IPS-18c (cell line): ENCODE data around the gene ADCK1.
"Not testable (repeated sequence)": the region's sequence is repeated elsewhere in the genome, so short reads cannot be mapped to it uniquely, and the experiment has no call there.

Experiments used
- H3K4me3 ChIP-seq: 2 replicates; pipeline ENCODE4 v1.7.0; 2013; ENCODE audit warnings: low read depth, mild to moderate bottlenecking, low read length, moderate library complexity; ENCODE audit not compliant: insufficient read depth
- H3K9me3 ChIP-seq: one replicate; pipeline ENCODE4 v1.6.1; 2013; ENCODE audit warnings: mild to moderate bottlenecking, low read length, moderate library complexity; ENCODE audit not compliant: control insufficient read depth, insufficient read depth

Gene ADCK1

DNA sequence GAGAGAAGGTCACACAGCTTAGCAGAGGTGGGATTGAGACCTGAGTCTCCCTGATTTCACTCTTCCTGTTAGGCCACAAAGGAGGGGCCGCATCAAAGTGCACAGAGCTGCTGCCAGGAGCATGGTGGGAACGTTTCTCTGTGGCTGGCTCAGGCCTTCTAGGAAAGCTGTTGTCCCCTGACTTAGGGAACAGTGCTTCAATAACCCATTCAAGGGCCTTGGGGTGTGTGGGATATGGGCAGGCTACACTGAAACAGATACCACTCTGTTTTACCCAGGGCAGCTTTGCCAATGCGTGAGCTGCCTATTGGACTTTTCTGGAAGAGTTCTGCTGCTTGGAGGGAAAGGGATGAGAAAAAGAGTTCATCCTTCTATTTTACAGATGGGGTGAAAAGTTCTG, 110.0 kb downstream of the ADCK1 start:
- Histone ChIP-seq H3K4me3 (no peak overlapping the region), H3K9me3 (no peaks in the 10 kb centered on the region)

DNA sequence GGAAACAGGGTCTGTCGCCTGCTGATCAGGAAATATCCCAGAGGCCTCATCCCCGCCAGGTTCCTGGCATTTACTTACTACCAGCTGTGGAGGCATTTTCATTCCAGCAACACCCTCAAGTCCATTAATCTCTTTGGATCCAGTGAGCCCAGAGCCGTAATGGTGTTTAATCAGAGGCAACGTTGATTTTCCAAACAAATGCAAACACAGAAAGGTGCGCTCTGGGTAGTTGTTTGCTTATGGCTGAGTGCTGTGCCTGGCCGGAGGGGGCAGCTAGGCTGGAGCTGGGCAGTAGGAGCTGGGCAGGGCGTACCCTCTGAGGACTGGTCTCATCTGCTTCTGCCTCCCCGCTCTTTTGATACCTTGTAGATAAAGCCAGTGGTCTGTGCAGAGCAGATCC, 110.6 kb downstream of the ADCK1 start:
- H3K9me3 ChIP-seq: no peaks in the 10 kb centered on the region

GRCh38 chr14:77911356-77911755, 111.4 kb downstream of the ADCK1 start:
- no peak overlapping the region for H3K4me3 ChIP-seq
- H3K9me3 ChIP-seq: no peaks in the 10 kb centered on the region

More for the DNA sequence above, 110.6 kb downstream of the ADCK1 start:
- H3K4me3 ChIP-seq: no peak overlapping the region

DNA sequence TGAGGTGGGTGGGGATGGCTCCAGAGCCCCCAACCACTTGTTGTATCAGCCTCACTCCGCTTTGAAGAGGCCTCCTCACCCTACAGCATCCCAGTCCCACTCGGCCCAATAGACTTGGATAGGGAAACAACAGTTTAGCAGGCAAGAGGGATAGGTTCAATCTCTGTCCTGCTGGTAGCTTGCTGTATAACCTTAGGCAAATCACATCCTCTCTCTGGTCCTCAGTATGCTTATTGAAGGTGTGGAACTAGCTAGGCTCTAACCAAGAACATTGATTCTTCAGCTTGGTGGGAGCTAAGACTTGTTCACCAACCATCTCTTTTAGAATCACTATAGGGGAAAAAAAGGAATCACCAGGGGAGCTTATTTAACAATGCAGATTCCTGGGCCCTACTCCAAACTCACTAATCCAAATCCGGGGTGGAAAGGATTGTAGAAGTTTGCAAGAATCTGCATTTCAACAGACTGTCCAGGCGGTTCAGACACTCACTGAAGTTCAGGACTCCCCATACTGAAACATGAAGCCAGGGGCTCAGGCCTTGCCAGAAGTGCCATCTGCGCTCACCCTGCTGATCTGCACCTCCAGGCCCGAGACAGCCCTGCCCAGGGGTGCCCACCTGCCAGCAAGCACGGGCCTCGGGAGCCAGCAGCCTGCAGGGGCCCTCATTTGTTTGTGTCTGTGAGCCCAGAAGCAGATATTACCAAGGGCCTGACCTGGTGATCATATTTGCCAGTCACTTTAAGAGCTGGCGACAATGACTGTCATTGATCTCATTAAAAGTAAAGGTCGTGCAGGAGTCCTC, 113.0 kb downstream of the ADCK1 start:
- H3K4me3 ChIP-seq: no peak overlapping the region

GRCh38 chr14:77914073-77914721, 114.3 kb downstream of the ADCK1 start:
- no peak overlapping the region for H3K4me3 ChIP-seq
- H3K9me3 ChIP-seq: no peaks in the 10 kb centered on the region

More for the DNA sequence above, 113.0 kb downstream of the ADCK1 start:
- H3K9me3 ChIP-seq: no peaks in the 10 kb centered on the region

GRCh38 chr14:77915390-77915789, 115.5 kb downstream of the ADCK1 start:
- not testable (repeated sequence) for H3K4me3 ChIP-seq, H3K9me3 ChIP-seq

DNA sequence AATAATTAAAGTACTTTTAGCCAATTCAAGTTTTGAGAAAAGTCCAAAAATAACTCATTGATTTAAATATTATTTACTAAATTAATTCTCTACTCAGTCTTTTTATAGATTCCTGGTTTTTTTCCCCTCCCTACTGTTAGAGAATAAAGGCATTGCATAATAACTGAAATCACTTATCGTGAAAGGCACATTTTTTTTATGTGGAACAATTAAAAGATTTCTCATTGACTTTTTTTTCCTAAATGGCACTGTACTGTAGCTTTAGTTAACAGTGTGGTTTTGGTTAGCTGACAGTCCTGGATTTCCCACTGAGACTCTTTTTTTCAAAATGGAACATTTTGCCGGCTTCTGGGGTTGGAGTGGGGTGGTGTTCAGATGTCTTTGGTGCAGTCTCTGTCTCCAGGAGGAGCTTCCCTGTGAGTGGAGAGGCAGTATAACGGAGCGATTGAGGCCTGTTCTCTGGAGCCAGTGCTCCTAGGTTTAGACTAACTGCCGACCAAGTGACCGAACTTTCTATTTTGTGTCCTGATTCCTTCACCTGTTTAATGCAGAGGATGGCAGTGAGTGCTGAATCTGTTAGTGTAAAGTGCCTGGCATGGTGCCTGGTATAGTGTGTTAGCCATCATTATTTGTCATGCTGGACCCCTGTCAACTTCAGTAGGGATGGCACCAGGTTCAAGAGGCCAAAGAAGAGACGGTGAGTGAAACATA, 117.7 kb downstream of the ADCK1 start:
- Histone ChIP-seq H3K4me3 (no peak overlapping the region), H3K9me3 (no peaks in the 10 kb centered on the region)

- no peaks in the 10 kb centered on the region for H3K9me3 ChIP-seq
- H3K4me3 ChIP-seq: no peak overlapping the region
Measured at GRCh38 chr14:77918448-77918847, 118.5 kb downstream of the ADCK1 start.

DNA sequence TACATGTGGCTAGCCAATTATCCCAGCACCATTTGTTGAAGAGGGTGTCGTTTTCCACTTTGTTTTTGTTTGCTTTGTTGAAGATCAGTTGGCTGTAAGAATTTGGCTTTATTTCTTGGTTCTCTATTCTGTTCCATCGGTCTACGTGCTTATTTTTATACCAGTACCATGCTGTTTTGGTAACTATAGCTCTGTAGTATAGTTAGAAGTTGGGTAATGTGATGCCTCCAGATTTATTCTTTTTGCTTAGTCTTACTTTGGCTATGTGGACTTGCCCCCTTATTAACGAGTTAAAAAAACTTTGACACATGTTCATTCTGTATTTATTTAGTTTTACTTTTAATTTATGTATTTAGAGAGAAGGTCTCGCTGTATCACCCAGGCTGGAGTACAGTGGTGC, 120.4 kb downstream of the ADCK1 start:
- H3K9me3 ChIP-seq: no peaks in the 10 kb centered on the region
- no peak overlapping the region for H3K4me3 ChIP-seq

GRCh38 chr14:77921818-77922217, 121.9 kb downstream of the ADCK1 start:
- Histone ChIP-seq H3K9me3 (no peaks in the 10 kb centered on the region), H3K4me3 (no peak overlapping the region)

DNA sequence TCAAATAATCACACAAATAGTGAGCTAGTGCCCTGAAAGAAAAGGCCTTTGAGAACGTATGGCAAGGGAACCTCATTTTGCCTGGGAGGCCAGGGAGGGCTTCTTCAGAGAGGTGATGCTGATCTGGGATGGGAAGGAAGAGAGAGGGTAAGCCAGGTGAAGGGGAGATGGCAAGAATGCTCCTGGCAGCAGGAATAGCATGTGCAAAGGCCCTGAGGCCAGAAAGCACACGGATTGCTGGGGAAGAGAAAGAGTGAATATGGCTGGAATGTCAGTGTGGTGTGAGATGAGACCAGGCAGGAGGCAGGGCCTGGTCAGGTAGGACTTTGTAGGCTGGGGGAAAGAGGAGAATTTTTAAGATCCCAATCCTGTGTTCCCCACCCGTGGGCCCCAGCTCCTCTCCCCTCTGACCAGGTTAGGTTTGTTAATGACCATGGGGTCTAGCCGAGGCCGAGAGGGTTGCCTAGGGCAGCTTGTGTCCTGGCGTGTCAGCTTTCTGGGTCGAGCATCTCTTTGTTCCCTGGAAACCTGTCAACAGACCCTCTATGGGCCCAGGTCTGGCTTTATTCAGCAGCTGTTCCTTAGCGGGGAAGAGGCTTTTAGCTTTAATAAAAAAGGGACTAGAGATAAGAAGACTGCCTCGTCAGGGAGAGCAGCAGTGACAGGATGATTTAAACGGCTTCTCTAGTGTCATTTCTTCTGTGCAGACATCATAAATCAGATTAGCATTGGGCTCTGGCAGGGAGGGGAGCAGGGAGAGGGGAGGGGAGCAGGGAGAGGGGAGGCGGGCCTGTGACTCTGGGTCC, 123.4 kb downstream of the ADCK1 start:
- H3K4me3 ChIP-seq: no peak overlapping the region
- no peaks in the 10 kb centered on the region for H3K9me3 ChIP-seq

DNA sequence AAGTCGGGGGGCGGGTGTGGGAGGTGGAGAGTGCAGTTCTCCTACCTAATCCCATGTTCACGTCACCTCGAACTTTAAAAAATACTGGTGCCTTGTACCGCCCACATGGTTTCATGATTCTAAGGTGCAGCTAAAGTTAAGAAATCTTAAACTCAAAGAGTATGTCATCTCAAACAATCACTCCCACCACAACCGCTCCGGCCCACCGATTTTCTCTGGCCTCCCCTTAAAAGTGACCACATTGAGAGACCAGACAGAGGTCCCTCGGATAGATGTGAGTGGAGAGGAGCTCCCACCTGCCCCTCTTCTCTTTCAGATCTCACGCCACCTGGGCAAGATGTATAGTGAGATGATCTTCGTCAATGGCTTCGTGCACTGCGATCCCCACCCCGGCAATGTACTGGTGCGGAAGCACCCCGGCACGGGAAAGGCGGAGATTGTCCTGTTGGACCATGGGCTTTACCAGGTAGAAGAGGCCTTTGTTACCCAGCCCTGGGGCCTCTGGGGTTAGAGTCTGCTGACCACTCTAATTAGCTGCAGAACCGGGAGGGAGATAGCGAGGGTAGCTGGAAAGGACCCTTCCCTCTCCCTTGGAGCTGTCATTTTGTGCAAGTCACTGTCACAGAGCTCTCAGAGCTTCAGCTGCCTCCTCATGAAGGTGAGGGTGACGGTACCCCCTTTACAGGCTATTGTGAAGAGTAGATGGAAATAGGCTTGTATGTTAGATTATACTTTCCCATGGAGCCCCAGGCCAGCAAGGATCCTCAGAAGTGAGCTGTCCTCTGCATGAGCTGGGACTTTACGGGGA, 124.4 kb downstream of the ADCK1 start:
- H3K4me3 ChIP-seq: no peak overlapping the region
- no peaks in the 10 kb centered on the region for H3K9me3 ChIP-seq

DNA sequence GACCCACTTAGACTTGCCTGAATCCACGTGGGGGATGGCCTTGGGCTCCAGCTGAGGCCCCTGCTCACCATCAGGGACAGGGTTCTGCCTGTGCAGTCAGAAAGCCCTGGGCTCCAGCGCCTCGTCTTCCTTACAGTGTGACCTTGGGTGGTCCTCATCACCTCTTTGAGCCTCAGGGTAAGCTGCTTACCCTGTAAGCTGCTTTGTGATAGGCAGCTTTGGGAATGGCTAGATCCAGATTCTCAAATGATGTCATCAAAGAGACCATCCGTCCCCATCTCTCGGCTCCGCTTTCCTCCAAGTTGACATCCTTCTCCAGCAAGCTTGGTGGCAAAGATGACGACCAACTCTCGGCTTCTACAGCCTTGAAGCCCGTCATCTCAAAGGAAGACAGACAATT, 127.0 kb downstream of the ADCK1 start:
- Histone ChIP-seq H3K9me3 (no peaks in the 10 kb centered on the region), H3K4me3 (no peak overlapping the region)

DNA sequence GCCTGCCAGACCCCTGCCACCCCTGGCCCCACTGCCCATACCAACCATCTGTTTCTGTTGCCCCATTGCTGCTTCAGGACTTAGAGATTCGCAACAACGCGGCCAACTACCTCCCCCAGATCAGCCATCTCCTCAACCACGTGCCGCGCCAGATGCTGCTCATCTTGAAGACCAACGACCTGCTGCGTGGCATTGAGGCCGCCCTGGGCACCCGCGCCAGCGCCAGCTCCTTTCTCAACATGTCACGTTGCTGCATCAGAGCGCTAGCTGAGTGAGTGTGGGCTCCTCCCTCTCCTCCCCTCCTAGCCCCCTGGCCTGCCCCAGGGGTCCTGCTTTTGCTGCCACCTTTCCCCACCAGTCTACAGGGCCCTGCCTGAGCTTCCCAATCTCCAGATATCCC, 131.5 kb downstream of the ADCK1 start:
- H3K4me3 ChIP-seq: no peak overlapping the region
- H3K9me3 ChIP-seq: peaks cover 6% of the 10 kb centered on the region

GRCh38 chr14:77936138-77936639, 136.3 kb downstream of the ADCK1 start:
- Histone ChIP-seq H3K4me3 (no peak overlapping the region), H3K9me3 (peaks cover 9% of the 10 kb centered on the region)

- Histone ChIP-seq H3K4me3 (no peak overlapping the region), H3K9me3 (peaks cover 10% of the 10 kb centered on the region)
Measured at GRCh38 chr14:77947372-77947771, 147.5 kb downstream of the ADCK1 start.
